ENCODE results near the gene FCER1G.

FCER1G gene

GRCh38 chr1:161172349-161172748 lies 42.7 kb upstream of the FCER1G start:
- no peak overlapping the region for H3K4me3 ChIP-seq (ENCODE audit: low read depth, low read length)
- no peak for DNase-seq (ENCODE audit: low read depth)
- no peak for TF ChIP-seq CTCF (IDR thresholded peaks at IDR 0.05; ENCODE audit: insufficient read depth, low read depth, low read length, missing control alignments)

GRCh38 chr1:161172776-161173376 lies 42.2 kb upstream of the FCER1G start:
- no peak for TF ChIP-seq CTCF (IDR thresholded peaks at IDR 0.05; ENCODE audit: insufficient read depth, low read depth, low read length, missing control alignments)
- H3K4me3 ChIP-seq (ENCODE audit: low read depth, low read length): no peak overlapping the region
- DNase-seq (ENCODE audit: low read depth): no peak

GRCh38 chr1:161173711-161174110 lies 41.4 kb upstream of the FCER1G start:
- no peak for TF ChIP-seq CTCF (IDR thresholded peaks at IDR 0.05; ENCODE audit: insufficient read depth, low read depth, low read length, missing control alignments)
- DNase-seq (ENCODE audit: low read depth): no peak
- H3K4me3 ChIP-seq (ENCODE audit: low read depth, low read length): no peak overlapping the region

GRCh38 chr1:161174911-161175310 lies 40.2 kb upstream of the FCER1G start:
- no peak for TF ChIP-seq CTCF (IDR thresholded peaks at IDR 0.05; ENCODE audit: insufficient read depth, low read depth, low read length, missing control alignments)
- H3K4me3 ChIP-seq (ENCODE audit: low read depth, low read length): no peak overlapping the region

GRCh38 chr1:161175771-161176453 lies 39.2 kb upstream of the FCER1G start:
- peak overlapping the region; percentile 74 for H3K4me3 ChIP-seq (ENCODE audit: low read depth, low read length)
- no peak for TF ChIP-seq CTCF (IDR thresholded peaks at IDR 0.05; ENCODE audit: insufficient read depth, low read depth, low read length, missing control alignments)
- peak; percentile 69 for DNase-seq (ENCODE audit: low read depth)

More at GRCh38 chr1:161174911-161175310, 40.2 kb upstream of the FCER1G start:
- no peak for DNase-seq (ENCODE audit: low read depth)

GRCh38 chr1:161176468-161177111 lies 38.5 kb upstream of the FCER1G start:
- H3K4me3 ChIP-seq (ENCODE audit: low read depth, low read length): peak overlapping the region; percentile 74
- TF ChIP-seq CTCF (IDR thresholded peaks at IDR 0.05; ENCODE audit: insufficient read depth, low read depth, low read length, missing control alignments): no peak
- no peak for DNase-seq (ENCODE audit: low read depth)
